SU-DHL-6 (cell line): ENCODE results near the gene MBLAC1.
A peak's percentile ranks its signal among the peaks of the same experiment; 100 is the strongest.

Experiments used
- H2AFZ ChIP-seq: fragments of 200-600 bp; sonication (generic); 2 replicates; pipeline ENCODE4 v1.6.1; 2014; ENCODE audit warnings: low read depth, mild to moderate bottlenecking, moderate library complexity, mixed read lengths, antibody characterized with exemption, low read length; ENCODE audit not compliant: severe bottlenecking
- H3F3A ChIP-seq: fragments of 200-600 bp; shearing (Covaris generic); 2 replicates; pipeline ENCODE4 v1.6.0; 2016; ENCODE audit warnings: antibody characterized with exemption, mild to moderate bottlenecking; ENCODE audit not compliant: insufficient read depth
- H3K27ac ChIP-seq: fragments of 200-600 bp; sonication (generic); 2 replicates; pipeline ENCODE4 v1.5.1; 2016; ENCODE audit warnings: low read depth, mild to moderate bottlenecking, low read length, moderate library complexity, mixed read lengths
- H3K27me3 ChIP-seq: fragments of 200-600 bp; sonication (generic), shearing (Covaris generic); 2 replicates; pipeline ENCODE4 v1.6.0; 2014; ENCODE audit warnings: mild to moderate bottlenecking, low read length
- H3K36me3 ChIP-seq: fragments of 200-600 bp; sonication (generic); 2 replicates; pipeline ENCODE4 v1.6.1; 2014; ENCODE audit warnings: mild to moderate bottlenecking, low read length, mixed read lengths
- H3K4me2 ChIP-seq: fragments of 300-600, 200-600 bp; shearing (Covaris generic), sonication (generic); 2 replicates; pipeline ENCODE4 v1.6.0; 2014; ENCODE audit warnings: low read length, low read depth, mild to moderate bottlenecking; ENCODE audit not compliant: poor library complexity, severe bottlenecking
- H3K4me3 ChIP-seq: fragments of 200-600 bp; sonication (generic); 2 replicates; pipeline ENCODE4 v1.5.1; 2014; ENCODE audit warnings: antibody characterized with exemption, low read length, mild to moderate bottlenecking, mixed read lengths; ENCODE audit not compliant: insufficient read depth, poor library complexity, severe bottlenecking
- H3K79me2 ChIP-seq: fragments of 200-600 bp; sonication (generic); 2 replicates; pipeline ENCODE4 v1.6.1; 2014; ENCODE audit warnings: mild to moderate bottlenecking, low read length, moderate library complexity; ENCODE audit not compliant: insufficient read depth
- H3K9ac ChIP-seq: fragments of 200-600 bp; sonication (generic); 2 replicates; pipeline ENCODE4 v1.7.0; 2014; ENCODE audit warnings: mild to moderate bottlenecking, low read length
- H3K9me2 ChIP-seq: fragments of 200-600 bp; sonication (generic); replicated peaks from 2 replicates; pipeline ENCODE4 v1.6.1; 2014; ENCODE audit warnings: low read length; ENCODE audit not compliant: insufficient read depth
- H3K9me3 ChIP-seq: fragments of 200-600 bp; sonication (generic); 2 replicates; pipeline ENCODE4 v1.6.1; 2014; ENCODE audit warnings: low read length, mixed read lengths; ENCODE audit not compliant: insufficient read depth
- H4K20me1 ChIP-seq: fragments of 200-600 bp; sonication (generic); 2 replicates; pipeline ENCODE4 v1.6.1; 2014; ENCODE audit warnings: low read depth, mild to moderate bottlenecking, antibody characterized with exemption, low read length, moderate library complexity, mixed read lengths
- CTCF ChIP-seq: fragments of 200-600 bp; sonication (generic); IDR thresholded peaks from one replicate; pipeline ENCODE4 v1.5.1; 2017; ENCODE audit warnings: antibody characterized with exemption, mild to moderate bottlenecking, low read length, moderate library complexity; ENCODE audit not compliant: insufficient read depth, poor library complexity, severe bottlenecking
- EZH2phosphoT487 ChIP-seq: fragments of 200-600 bp; sonication (generic), shearing (Covaris generic); conservative IDR thresholded peaks from 2 replicates; pipeline ENCODE4 v1.6.1; 2018; ENCODE audit warnings: mild to moderate bottlenecking, antibody characterized with exemption, low read length, moderate library complexity, mixed read lengths

The MBLAC1 gene

DNA sequence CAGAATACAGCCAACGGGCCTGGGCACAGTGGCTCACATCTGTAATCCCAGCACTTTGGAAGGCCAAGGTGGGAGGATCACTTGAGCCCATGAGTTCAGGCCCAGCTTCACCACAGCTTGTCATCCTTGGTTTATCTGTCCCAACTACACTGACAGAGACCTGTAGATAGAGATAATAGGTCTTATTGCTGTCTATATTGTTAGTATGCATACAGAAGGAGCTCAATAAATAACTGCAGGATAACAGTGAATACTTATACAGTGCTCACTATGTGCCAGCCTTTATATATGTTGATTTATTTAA lies 6.1 kb upstream of the MBLAC1 start:
- H2AFZ ChIP-seq, result no peak overlapping the region
- H3F3A ChIP-seq, result peaks cover 20% of the 10 kb centered on the region
- H3K9me3 ChIP-seq, result no peaks in the 10 kb centered on the region
- peak overlapping the region; percentile 69 for H3K27ac ChIP-seq
- peak overlapping the region; percentile 79 for H3K9ac ChIP-seq
- peaks cover 17% of the 10 kb centered on the region for H3K79me2 ChIP-seq
- H3K9me2 ChIP-seq, result no peaks in the 10 kb centered on the region
- TF ChIP-seq EZH2phosphoT487, result no peak
- TF ChIP-seq CTCF, result no peak
- H3K27me3 ChIP-seq, result no peaks in the 10 kb centered on the region
- H3K4me2 ChIP-seq, result peak overlapping the region; percentile 73
- no peaks in the 10 kb centered on the region for H4K20me1 ChIP-seq
- H3K4me3 ChIP-seq, result peak overlapping the region; percentile 98
- H3K36me3 ChIP-seq, result no peaks in the 10 kb centered on the region

GRCh38 chr7:100122067-100122466 lies 4.7 kb upstream of the MBLAC1 start:
- no peaks in the 10 kb centered on the region for H4K20me1 ChIP-seq
- TF ChIP-seq EZH2phosphoT487 (no peak), CTCF (no peak)
- no peaks in the 10 kb centered on the region for H3K9me3 ChIP-seq
- no peak overlapping the region for H3K4me3 ChIP-seq
- no peak overlapping the region for H3K9ac ChIP-seq
- H3F3A ChIP-seq, result peaks cover 27% of the 10 kb centered on the region
- no peak overlapping the region for H3K4me2 ChIP-seq
- H3K79me2 ChIP-seq, result peaks cover 24% of the 10 kb centered on the region
- no peak overlapping the region for H2AFZ ChIP-seq
- H3K27ac ChIP-seq, result no peak overlapping the region
- no peaks in the 10 kb centered on the region for H3K36me3 ChIP-seq
- H3K27me3 ChIP-seq, result no peaks in the 10 kb centered on the region
- no peaks in the 10 kb centered on the region for H3K9me2 ChIP-seq

GRCh38 chr7:100122568-100122967 lies 4.2 kb upstream of the MBLAC1 start:
- no peak overlapping the region for H3K27ac ChIP-seq
- no peaks in the 10 kb centered on the region for H4K20me1 ChIP-seq
- no peak for TF ChIP-seq EZH2phosphoT487
- no peak for TF ChIP-seq CTCF
- no peaks in the 10 kb centered on the region for H3K9me2 ChIP-seq
- H3K79me2 ChIP-seq, result peaks cover 24% of the 10 kb centered on the region
- no peak overlapping the region for H2AFZ ChIP-seq
- H3K36me3 ChIP-seq, result no peaks in the 10 kb centered on the region
- no peak overlapping the region for H3K4me3 ChIP-seq
- H3K9ac ChIP-seq, result no peak overlapping the region
- no peak overlapping the region for H3K4me2 ChIP-seq
- H3K27me3 ChIP-seq, result no peaks in the 10 kb centered on the region
- H3K9me3 ChIP-seq, result no peaks in the 10 kb centered on the region
- peaks cover 27% of the 10 kb centered on the region for H3F3A ChIP-seq
